CD1c-positive myeloid dendritic cell (primary cell): ENCODE data around the gene TMEM132A.
A peak's percentile ranks its signal among the peaks of the same experiment; 100 is the strongest.

Experiments
- DNase-seq: peaks from one replicate; pipeline ENCODE4 v3.0.0-alpha.2; 2016; ENCODE audit errors: extremely low spot score

TMEM132A gene, protein sequence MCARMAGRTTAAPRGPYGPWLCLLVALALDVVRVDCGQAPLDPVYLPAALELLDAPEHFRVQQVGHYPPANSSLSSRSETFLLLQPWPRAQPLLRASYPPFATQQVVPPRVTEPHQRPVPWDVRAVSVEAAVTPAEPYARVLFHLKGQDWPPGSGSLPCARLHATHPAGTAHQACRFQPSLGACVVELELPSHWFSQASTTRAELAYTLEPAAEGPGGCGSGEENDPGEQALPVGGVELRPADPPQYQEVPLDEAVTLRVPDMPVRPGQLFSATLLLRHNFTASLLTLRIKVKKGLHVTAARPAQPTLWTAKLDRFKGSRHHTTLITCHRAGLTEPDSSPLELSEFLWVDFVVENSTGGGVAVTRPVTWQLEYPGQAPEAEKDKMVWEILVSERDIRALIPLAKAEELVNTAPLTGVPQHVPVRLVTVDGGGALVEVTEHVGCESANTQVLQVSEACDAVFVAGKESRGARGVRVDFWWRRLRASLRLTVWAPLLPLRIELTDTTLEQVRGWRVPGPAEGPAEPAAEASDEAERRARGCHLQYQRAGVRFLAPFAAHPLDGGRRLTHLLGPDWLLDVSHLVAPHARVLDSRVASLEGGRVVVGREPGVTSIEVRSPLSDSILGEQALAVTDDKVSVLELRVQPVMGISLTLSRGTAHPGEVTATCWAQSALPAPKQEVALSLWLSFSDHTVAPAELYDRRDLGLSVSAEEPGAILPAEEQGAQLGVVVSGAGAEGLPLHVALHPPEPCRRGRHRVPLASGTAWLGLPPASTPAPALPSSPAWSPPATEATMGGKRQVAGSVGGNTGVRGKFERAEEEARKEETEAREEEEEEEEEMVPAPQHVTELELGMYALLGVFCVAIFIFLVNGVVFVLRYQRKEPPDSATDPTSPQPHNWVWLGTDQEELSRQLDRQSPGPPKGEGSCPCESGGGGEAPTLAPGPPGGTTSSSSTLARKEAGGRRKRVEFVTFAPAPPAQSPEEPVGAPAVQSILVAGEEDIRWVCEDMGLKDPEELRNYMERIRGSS

DNA sequence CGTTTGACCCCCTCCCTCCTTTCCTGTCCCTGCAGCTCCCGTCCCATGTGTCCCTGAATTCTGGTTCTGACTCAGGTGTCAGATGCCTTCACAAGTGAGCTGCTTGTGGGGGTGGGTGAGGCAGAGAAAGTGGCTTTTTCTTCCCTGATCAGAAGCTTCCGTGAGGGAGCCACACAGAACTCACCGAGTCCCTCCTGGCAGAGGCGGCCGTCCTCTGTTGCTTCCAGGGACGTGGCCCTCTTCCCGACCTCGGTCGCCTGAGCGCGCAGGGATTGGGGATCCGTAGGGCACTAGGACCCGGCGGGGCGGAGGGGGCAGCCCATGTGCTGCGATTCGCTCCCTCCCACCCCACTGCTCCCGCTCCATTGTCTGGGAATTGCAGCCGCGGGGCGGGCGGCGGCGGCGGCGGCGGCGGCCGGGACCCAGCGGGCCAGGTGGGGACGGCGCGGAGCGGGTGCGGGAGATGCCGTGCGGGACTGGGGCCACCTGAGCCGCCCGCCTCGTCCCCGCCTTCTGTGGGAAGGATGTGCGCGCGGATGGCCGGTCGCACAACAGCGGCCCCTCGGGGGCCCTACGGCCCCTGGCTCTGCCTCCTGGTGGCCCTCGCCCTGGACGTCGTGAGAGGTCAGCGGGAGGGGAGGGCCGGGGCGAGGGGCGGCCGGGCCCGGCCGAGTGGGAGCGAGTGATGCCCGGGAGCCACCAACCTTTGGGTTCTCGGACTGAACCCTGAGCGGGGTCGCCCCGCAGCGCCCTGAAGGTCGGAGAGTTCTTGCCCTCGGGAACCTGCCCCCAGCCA is at the start of gene TMEM132A:
Gene TMEM132A, plus strand, starts transcription at position 351 of the 796 bp plus-strand sequence. Its CDS starts 174 bp downstream, at position 525.
- DNase-seq = peak; percentile 29

- DNase-seq = no peak
Measured at GRCh38 chr11:60875366-60876167, 48.7 kb upstream of the TMEM132A start.

- no peak for DNase-seq
Measured at GRCh38 chr11:60876168-60876485, 48.1 kb upstream of the TMEM132A start.

DNA sequence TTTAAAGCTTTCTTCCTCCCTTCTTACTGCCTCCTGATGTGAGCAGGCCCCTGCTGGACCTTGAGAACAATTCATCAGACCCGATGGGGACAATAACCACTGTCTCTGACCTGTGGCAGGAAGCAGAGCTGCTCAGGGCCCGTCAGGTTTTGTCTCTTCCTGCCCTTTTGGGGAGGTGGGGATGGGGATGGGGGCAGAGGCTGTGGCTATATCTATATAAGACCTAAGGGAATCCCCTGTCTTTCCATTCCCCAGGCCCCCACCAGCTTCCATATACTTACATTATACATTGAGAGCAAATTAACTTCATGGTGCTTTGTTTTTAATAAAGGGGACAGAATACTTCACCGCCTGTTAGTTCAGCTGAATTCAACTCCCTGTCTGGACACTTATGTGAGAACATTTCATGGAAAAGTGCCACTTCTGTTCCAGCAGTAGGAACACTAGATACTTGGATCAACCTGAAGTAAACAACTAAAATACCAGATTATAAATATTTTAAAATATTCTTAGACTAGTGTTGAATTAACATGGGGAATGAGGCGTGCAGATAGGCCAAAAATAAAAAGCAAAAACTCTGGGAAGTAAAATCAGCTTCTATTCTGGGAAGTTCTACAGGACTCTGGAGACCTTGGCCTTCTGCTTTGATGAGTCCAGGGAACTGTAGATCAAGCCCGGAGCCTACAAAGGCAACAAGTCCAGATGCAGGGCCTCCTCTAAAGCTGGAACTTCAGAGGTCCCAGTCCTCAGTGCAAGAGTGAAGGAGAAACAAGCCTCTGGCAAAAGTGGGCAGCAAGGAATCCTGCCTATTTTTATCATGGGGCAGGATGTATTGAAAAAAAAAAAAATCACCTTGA is 45.8 kb upstream of the TMEM132A start:
- no peak for DNase-seq

DNA sequence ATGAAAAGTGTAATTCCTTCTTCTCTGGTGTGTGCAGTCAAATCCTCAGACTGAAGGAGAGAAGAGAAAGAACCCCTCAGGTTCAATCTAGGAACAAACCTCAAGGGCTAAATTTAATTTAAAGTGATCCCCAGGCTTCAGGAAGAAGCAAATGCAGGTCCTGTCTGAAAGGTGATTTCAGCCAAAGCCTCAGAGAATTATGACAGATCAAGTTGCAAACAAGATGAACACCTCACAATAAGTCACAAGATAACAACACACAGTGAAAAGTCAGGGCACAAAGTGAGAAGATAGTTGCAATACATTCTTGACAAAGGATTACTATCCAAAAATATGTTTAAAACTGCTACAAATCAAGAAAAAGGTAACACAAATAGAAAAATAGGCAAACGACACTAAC is 45.2 kb upstream of the TMEM132A start:
- no peak for DNase-seq

GRCh38 chr11:60879971-60880588 is 44.2 kb upstream of the TMEM132A start:
- DNase-seq = no peak

GRCh38 chr11:60880643-60881282 is 43.5 kb upstream of the TMEM132A start:
- no peak for DNase-seq

DNA sequence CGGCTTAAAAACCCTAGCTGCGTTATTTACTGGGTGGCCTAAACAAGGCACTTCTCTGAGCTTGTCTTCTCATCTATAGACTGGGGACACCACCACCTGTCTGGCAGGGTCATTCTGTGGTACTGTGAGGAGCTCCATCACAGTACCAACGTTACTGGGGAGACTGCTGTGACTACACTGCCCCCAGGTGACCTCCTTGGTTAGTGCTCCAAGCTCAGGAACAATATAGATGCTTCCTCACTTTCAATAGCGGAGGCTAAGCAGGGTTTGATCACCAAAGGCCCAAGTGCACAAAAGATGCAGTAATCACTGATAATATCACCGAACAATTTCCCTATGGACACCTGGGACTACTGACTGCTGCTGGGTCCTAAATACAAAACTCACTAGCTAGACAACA is 36.7 kb upstream of the TMEM132A start:
- peak; percentile 47 for DNase-seq

GRCh38 chr11:60889869-60890311 is 34.4 kb upstream of the TMEM132A start:
- DNase-seq = no peak

- no peak for DNase-seq
Measured at GRCh38 chr11:60890696-60891095, 33.6 kb upstream of the TMEM132A start.

DNA sequence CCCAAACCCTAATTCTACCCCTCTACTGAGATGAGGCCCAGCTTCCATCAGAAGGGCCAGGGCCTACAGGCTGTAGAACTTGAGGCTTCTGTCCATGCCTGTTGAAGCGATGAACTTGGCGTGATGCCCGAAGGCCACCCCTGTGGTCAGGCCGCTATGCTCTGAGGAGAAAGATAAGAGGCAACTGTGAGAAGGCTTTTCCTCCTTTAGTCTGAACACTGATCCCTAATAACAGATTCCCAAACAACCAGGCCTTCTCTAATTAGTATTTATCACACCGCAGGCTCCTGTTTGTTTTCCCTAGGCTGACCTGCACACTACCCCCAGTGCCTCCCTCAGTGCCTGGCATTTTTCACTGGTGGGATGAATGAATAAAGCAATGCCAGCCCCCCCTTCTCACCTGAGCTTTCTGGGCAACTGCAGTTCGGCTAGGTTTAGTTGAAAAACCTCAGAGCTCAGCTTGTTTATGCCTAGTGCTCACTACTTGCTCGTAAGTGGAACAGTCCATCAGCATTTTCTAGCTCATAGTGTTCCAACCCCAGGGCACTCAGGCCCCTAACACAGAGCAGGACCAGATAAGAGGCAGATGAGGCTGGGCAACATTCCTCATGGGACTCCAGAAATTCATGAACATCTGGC is 33.0 kb upstream of the TMEM132A start:
- DNase-seq = no peak

- peak; percentile 49 for DNase-seq
Measured at GRCh38 chr11:60895687-60896086, 28.6 kb upstream of the TMEM132A start.

DNA sequence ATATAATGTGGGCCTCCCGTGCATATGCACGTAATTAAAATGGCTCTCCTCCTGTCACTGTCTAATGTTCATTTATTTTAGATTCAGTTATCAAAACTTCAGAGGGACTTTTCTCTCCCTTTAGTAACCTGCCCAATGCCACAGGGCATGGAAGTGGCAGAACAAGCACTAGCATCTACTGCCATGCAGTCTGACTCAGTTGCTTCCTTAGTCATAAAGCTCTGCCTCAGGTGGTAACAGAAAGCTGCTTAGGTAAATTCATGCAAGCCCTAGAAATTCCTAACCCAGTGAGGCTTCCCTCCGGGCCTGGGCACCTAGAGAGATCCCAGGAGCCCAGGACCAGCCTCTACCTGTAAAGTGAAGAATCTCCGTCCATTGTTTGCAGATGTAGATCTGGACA is 26.8 kb upstream of the TMEM132A start:
- DNase-seq = no peak

GRCh38 chr11:60899046-60899936 is 25.0 kb upstream of the TMEM132A start:
- DNase-seq = peak; percentile 76

- no peak for DNase-seq
Measured at GRCh38 chr11:60899977-60900376, 24.3 kb upstream of the TMEM132A start.

DNA sequence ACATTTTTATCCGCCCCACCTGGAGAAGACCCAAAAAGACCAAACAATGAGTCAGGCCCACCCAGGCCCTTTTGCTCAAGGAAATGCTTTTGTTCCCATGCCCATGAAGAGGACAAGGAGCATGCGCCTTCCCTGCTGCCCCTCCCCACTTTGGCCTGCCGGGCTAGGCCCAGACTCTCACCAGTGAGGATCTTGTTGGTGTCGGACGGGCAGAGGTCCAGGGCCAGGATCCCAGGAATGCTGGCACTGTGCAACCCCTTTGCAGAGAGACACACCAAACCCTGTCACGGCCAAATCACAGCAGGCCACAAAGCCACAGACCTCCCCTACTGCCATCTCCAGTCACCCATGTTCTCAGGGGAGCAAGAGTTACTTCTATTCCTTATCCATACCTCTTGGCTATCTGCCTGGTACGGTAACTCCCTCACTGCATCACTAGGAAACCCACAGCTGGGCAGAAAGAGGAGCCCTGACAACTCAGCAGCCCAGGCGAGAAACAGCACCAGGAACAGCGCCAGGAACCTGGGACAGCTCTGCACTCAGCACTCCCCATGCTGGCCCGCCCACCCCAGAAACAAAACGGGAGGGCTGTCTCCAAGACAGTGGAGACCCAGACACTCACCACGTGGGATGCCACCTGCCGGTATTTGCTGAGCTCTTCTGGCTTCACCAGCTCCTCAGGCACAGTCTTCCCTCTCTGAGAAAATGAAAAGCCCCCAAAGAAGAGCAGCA is 23.4 kb upstream of the TMEM132A start:
- DNase-seq = no peak

DNA sequence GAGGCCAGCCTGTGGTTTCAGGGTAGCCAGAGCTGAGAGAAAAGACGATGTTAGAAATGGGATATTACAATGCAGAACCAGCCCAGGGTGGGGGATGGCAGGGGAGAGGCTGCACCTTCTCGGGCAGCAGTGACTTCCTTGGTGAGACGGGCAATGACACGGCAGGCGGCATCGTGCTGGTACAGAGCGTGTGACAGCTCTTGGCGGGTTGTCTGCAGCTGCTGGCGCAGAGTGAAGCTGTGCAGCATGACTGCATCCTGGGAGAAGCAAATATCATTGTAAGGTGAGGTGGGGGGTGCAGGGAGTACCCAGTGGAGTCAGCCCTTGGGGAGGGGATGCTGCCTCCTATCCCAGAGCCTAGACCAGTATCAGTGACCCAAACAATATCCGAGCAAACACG is 21.6 kb upstream of the TMEM132A start:
- no peak for DNase-seq
